Measurements from ENCODE around the gene MYH15. TPM values are rescaled to one million over a fixed set of nuclear protein-coding genes. Genes with fewer than 3 reads are reported as not detected.
A peak's percentile ranks its signal among the peaks of the same experiment; 100 is the strongest.

The MYH15 gene
- total and polyA plus RNA-seq, 8 donors: 0.05 to 0.37 (median 0.11) TPM; not detected in 4

DNA sequence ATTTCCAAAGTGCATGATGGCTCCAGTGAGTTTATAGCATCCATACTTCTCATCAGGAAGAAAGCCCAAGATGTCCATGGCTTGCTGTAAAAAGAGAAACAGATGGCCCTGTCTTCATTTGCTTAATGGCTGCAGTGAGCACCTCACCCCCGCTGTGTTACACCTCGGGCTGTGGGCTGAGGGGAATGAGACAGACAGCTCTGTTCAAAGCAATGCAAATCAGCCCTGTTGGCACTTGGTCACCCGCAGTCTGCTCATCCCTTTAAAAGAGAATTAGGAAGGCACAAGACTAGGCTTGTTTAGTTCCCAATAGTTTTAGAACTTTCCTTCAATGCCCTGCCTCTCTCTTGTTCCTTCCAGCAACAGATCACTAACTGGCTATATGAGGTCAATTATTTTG, 25.2 kb downstream of the MYH15 start:
- Histone ChIP-seq H3K27me3 (no peaks in the 10 kb centered on the region), H3K4me1 (peaks cover 0 to 3% (median 0%) of the 10 kb centered on the region in 4 donors), H3K27ac (no peak overlapping the region), H3K36me3 (no peaks in the 10 kb centered on the region), H3K4me3 (no peak overlapping the region), H3K9me3 (no peaks in the 10 kb centered on the region)
- intact Hi-C loops (cut with DNase I; ENCODE audit: low total_unique reads): no loop called here
- WGBS, 5 donors: 75 to 87% (median 81%) methylated on average over 3 of the region's 3 CpGs
- no peak for DNase-seq
- TF ChIP-seq POLR2A (IDR thresholded peaks at IDR 0.05) (no peak), POLR2AphosphoS5 (IDR thresholded peaks at IDR 0.05) (no peak), EP300 (IDR thresholded peaks at IDR 0.05) (no peak)
- TF ChIP-seq, protein P1, sequence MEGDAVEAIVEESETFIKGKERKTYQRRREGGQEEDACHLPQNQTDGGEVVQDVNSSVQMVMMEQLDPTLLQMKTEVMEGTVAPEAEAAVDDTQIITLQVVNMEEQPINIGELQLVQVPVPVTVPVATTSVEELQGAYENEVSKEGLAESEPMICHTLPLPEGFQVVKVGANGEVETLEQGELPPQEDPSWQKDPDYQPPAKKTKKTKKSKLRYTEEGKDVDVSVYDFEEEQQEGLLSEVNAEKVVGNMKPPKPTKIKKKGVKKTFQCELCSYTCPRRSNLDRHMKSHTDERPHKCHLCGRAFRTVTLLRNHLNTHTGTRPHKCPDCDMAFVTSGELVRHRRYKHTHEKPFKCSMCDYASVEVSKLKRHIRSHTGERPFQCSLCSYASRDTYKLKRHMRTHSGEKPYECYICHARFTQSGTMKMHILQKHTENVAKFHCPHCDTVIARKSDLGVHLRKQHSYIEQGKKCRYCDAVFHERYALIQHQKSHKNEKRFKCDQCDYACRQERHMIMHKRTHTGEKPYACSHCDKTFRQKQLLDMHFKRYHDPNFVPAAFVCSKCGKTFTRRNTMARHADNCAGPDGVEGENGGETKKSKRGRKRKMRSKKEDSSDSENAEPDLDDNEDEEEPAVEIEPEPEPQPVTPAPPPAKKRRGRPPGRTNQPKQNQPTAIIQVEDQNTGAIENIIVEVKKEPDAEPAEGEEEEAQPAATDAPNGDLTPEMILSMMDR (IDR thresholded peaks at IDR 0.05): no peak

GRCh38 chr3:108479224-108479623, 31.2 kb downstream of the MYH15 start:
- WGBS, 5 donors: 31 to 57% (median 43%) methylated on average over 2 of the region's 2 CpGs

DNA sequence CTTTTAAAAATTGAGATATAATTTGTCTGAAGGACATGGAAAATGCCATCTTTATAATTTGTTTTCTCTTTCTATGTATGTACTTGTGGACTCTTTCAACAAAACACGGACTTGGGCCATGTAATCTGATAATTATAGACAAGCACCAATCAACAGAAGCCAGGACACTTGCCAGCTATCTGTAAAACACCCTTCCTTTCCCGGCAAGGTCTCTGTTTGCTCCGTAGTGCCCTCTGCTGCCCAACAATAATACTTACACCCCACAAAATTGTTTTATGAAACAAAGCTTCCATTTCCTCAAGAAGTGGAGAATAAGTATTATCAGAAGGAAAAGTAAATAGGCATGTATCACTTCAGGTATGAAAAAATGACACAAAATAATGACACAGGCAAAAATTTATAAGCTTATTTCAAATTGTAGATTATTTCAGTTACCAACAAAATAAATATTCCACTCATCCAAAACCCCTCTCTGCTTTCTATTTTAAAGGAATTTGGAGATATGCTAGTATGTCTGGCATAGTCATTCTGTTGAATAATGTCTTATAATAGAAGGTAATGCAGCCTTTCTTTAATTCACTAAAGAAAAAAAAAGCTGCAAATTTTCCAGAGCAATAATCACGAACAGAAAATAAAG, 32.8 kb downstream of the MYH15 start:
- intact Hi-C loops (cut with DNase I; ENCODE audit: low total_unique reads): no loop called here
- DNase-seq: peak; percentile 52 to 86
- Histone ChIP-seq H3K27ac (no peak overlapping the region), H3K9me3 (no peaks in the 10 kb centered on the region), H3K27me3 (no peaks in the 10 kb centered on the region), H3K4me3 (no peak overlapping the region), H3K36me3 (no peaks in the 10 kb centered on the region), H3K4me1 (peaks cover 0 to 7% (median 3%) of the 10 kb centered on the region in 4 donors)
- 11 to 19% (median 14%) methylated on average over 4 of the region's 4 CpGs for WGBS, 5 donors
- TF ChIP-seq POLR2AphosphoS5 (IDR thresholded peaks at IDR 0.05) (peak in 1 of 3 donors; percentile 33), EP300 (IDR thresholded peaks at IDR 0.05) (no peak)
- TF ChIP-seq, protein P1 (IDR thresholded peaks at IDR 0.05): peak in 5 of 7 experiments; percentile 42 to 72 (median 64)

More at GRCh38 chr3:108479224-108479623, 31.2 kb downstream of the MYH15 start:
- no peaks in the 10 kb centered on the region for H3K36me3 ChIP-seq
- no peaks in the 10 kb centered on the region for H3K27me3 ChIP-seq
- no peak overlapping the region for H3K27ac ChIP-seq
- no peak for TF ChIP-seq POLR2AphosphoS5 (IDR thresholded peaks at IDR 0.05)
- no peak for TF ChIP-seq POLR2A (IDR thresholded peaks at IDR 0.05)
- no peak for TF ChIP-seq EP300 (IDR thresholded peaks at IDR 0.05)
- TF ChIP-seq, protein P1 (IDR thresholded peaks at IDR 0.05): no peak
- peaks cover 0 to 7% (median 3%) of the 10 kb centered on the region in 4 donors for H3K4me1 ChIP-seq
- H3K9me3 ChIP-seq: no peaks in the 10 kb centered on the region
- intact Hi-C loops (cut with DNase I; ENCODE audit: low total_unique reads): no loop called here
- DNase-seq: peak; percentile 28 to 75
- no peak overlapping the region for H3K4me3 ChIP-seq

DNA sequence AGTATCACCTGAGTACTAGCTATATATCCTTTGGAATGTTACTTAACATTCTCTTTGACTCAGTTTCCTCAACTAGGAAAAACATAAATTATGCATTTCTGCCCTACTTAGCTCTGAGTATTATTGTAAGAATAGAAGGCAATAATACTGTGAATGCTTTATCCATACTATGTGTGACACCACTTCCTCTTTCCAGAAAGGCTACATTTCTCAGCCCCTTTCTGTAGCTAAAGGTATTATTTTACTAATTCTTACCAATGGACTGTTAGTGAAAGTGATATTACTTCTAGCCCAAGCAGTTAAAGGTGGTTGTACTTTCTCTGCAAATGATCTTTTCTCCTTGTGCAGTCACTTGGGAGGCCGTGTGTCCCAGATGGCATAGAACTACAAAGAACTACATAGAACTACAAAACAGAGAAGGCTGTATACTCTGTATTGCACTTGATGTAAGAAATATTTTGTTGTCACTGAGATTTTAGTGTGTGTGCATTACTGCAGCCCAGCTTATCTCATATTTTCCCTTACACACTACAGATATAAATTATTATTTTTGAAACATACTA, 35.1 kb downstream of the MYH15 start:
- intact Hi-C loops (cut with DNase I; ENCODE audit: low total_unique reads): no loop called here
- TF ChIP-seq EP300 (IDR thresholded peaks at IDR 0.05) (no peak), POLR2AphosphoS5 (IDR thresholded peaks at IDR 0.05) (no peak), POLR2A (IDR thresholded peaks at IDR 0.05) (no peak)
- TF ChIP-seq, protein P1 (IDR thresholded peaks at IDR 0.05): no peak
- Histone ChIP-seq H3K4me3 (no peak overlapping the region), H3K27ac (no peak overlapping the region), H3K36me3 (no peaks in the 10 kb centered on the region), H3K4me1 (peaks cover 0 to 7% (median 3%) of the 10 kb centered on the region in 4 donors), H3K9me3 (no peaks in the 10 kb centered on the region), H3K27me3 (no peaks in the 10 kb centered on the region)
- 55 to 76% (median 65%) methylated on average over 1 of the region's 1 CpG for WGBS, 5 donors
- DNase-seq: no peak
